ENCODE measurements around the gene PAK1.

Gene PAK1

GRCh38 chr11:77374108-77374507 lies 99.8 kb downstream of the PAK1 start:
- Histone ChIP-seq H3K36me3 (ENCODE audit: control insufficient read depth, insufficient read depth, low read length) (peaks cover 88% of the 10 kb centered on the region), H3K4me1 (ENCODE audit: control insufficient read depth, insufficient read depth, low read length) (no peaks in the 10 kb centered on the region), H3K9me3 (ENCODE audit: control insufficient read depth, insufficient read depth, low read depth, low read length) (no peaks in the 10 kb centered on the region), H3K9ac (ENCODE audit: low read length) (no peak overlapping the region), H3K27ac (ENCODE audit: low read depth, low read length) (no peak overlapping the region), H3K27me3 (ENCODE audit: control insufficient read depth, insufficient read depth, low read length) (no peaks in the 10 kb centered on the region), H3K4me3 (ENCODE audit: low read depth, low read length) (no peak overlapping the region)

DNA sequence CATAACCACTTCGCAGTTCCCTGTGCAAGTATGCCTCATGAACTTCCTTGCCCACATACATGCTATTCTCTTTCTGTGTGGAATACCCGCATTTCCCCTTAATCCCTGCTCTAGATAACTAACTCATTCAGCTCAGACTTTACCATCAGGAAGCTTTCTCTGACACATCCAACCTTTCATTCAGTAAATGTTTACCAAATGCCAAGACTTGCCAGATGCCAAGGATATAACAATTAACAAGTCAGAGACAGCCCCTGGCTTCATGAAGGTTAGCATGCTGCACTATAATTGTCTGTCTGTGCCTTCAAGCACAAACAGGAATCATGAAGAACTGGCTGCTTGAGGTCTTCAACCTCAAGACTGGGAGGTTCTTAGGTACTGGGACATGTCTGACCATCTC lies 101.2 kb downstream of the PAK1 start:
- Histone ChIP-seq H3K9me3 (ENCODE audit: control insufficient read depth, insufficient read depth, low read depth, low read length) (no peaks in the 10 kb centered on the region), H3K27me3 (ENCODE audit: control insufficient read depth, insufficient read depth, low read length) (no peaks in the 10 kb centered on the region), H3K36me3 (ENCODE audit: control insufficient read depth, insufficient read depth, low read length) (peaks cover 84% of the 10 kb centered on the region), H3K27ac (ENCODE audit: low read depth, low read length) (no peak overlapping the region), H3K4me3 (ENCODE audit: low read depth, low read length) (no peak overlapping the region), H3K9ac (ENCODE audit: low read length) (no peak overlapping the region), H3K4me1 (ENCODE audit: control insufficient read depth, insufficient read depth, low read length) (no peaks in the 10 kb centered on the region)

GRCh38 chr11:77371646-77372045 lies 102.2 kb downstream of the PAK1 start:
- Histone ChIP-seq H3K36me3 (ENCODE audit: control insufficient read depth, insufficient read depth, low read length) (peaks cover 83% of the 10 kb centered on the region), H3K9me3 (ENCODE audit: control insufficient read depth, insufficient read depth, low read depth, low read length) (peaks cover 3% of the 10 kb centered on the region; the same call in 1 of the 2 replicates), H3K27me3 (ENCODE audit: control insufficient read depth, insufficient read depth, low read length) (no peaks in the 10 kb centered on the region), H3K4me1 (ENCODE audit: control insufficient read depth, insufficient read depth, low read length) (no peaks in the 10 kb centered on the region), H3K4me3 (ENCODE audit: low read depth, low read length) (no peak overlapping the region), H3K27ac (ENCODE audit: low read depth, low read length) (no peak overlapping the region), H3K9ac (ENCODE audit: low read length) (no peak overlapping the region)

DNA sequence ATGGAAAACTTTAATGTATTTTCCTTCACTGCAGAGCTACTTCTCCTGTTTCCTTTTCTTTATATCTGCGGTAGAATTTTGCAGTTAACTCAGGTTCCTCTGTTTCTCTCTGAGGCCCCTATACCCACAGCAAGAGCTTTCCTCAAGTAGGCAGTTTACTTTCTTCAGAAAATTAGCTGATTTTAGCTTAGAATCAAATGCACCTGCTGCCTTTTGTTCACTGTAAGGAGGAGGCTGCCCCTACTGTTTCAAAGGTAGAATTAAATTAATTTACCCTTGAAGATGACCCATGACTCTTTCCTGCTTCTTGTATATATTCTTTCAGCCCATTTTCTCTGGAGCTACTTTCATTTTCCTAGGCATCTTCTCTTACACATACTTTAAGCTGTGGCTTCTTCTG lies 103.7 kb downstream of the PAK1 start:
- Histone ChIP-seq H3K27me3 (ENCODE audit: control insufficient read depth, insufficient read depth, low read length) (no peaks in the 10 kb centered on the region), H3K36me3 (ENCODE audit: control insufficient read depth, insufficient read depth, low read length) (peaks cover 80% of the 10 kb centered on the region), H3K4me3 (ENCODE audit: low read depth, low read length) (no peak overlapping the region), H3K9me3 (ENCODE audit: control insufficient read depth, insufficient read depth, low read depth, low read length) (peaks cover 5% of the 10 kb centered on the region; the same call in 1 of the 2 replicates), H3K27ac (ENCODE audit: low read depth, low read length) (no peak overlapping the region), H3K9ac (ENCODE audit: low read length) (no peak overlapping the region), H3K4me1 (ENCODE audit: control insufficient read depth, insufficient read depth, low read length) (no peaks in the 10 kb centered on the region)

DNA sequence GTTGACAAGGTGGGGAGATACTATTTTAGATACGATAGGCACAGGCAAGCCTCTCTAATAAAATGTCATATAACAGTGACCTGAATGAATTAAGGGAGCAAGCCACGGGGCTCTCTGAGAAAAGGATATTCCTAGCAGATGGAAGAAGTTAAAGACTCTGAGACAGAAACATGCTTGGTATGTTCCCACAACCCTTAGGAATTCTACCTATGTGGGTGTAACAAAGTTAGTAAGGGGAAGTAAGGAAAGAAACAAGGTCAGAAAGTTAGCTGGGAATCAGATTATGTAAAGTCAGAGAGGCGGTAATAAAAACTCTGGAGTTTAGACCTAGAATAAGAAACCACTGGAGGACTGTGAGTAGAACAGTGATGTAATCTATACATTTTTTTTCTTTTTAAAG lies 112.7 kb downstream of the PAK1 start:
- Histone ChIP-seq H3K4me3 (ENCODE audit: low read depth, low read length) (no peak overlapping the region), H3K9ac (ENCODE audit: low read length) (no peak overlapping the region), H3K9me3 (ENCODE audit: control insufficient read depth, insufficient read depth, low read depth, low read length) (peaks cover 12% of the 10 kb centered on the region; the same call in 1 of the 2 replicates), H3K27me3 (ENCODE audit: control insufficient read depth, insufficient read depth, low read length) (no peaks in the 10 kb centered on the region), H3K36me3 (ENCODE audit: control insufficient read depth, insufficient read depth, low read length) (peaks cover 58% of the 10 kb centered on the region), H3K4me1 (ENCODE audit: control insufficient read depth, insufficient read depth, low read length) (peaks cover 6% of the 10 kb centered on the region; the same call in 1 of the 2 replicates), H3K27ac (ENCODE audit: low read depth, low read length) (no peak overlapping the region)

GRCh38 chr11:77359481-77359880 lies 114.4 kb downstream of the PAK1 start:
- no peaks in the 10 kb centered on the region for H3K27me3 ChIP-seq (ENCODE audit: control insufficient read depth, insufficient read depth, low read length)
- no peak overlapping the region for H3K4me3 ChIP-seq (ENCODE audit: low read depth, low read length)
- no peak overlapping the region for H3K27ac ChIP-seq (ENCODE audit: low read depth, low read length)
- peaks cover 12% of the 10 kb centered on the region; the same call in 1 of the 2 replicates for H3K9me3 ChIP-seq (ENCODE audit: control insufficient read depth, insufficient read depth, low read depth, low read length)
- peaks cover 6% of the 10 kb centered on the region; the same call in 1 of the 2 replicates for H3K4me1 ChIP-seq (ENCODE audit: control insufficient read depth, insufficient read depth, low read length)
- no peak overlapping the region for H3K9ac ChIP-seq (ENCODE audit: low read length)
- peaks cover 70% of the 10 kb centered on the region for H3K36me3 ChIP-seq (ENCODE audit: control insufficient read depth, insufficient read depth, low read length)

- no peaks in the 10 kb centered on the region for H3K9me3 ChIP-seq (ENCODE audit: control insufficient read depth, insufficient read depth, low read depth, low read length)
- H3K36me3 ChIP-seq (ENCODE audit: control insufficient read depth, insufficient read depth, low read length) = peaks cover 85% of the 10 kb centered on the region
- H3K4me3 ChIP-seq (ENCODE audit: low read depth, low read length) = no peak overlapping the region
- no peak overlapping the region for H3K9ac ChIP-seq (ENCODE audit: low read length)
- H3K27me3 ChIP-seq (ENCODE audit: control insufficient read depth, insufficient read depth, low read length) = no peaks in the 10 kb centered on the region
- no peak overlapping the region for H3K27ac ChIP-seq (ENCODE audit: low read depth, low read length)
- no peaks in the 10 kb centered on the region for H3K4me1 ChIP-seq (ENCODE audit: control insufficient read depth, insufficient read depth, low read length)
These were observed 120.8 kb downstream of the PAK1 start for GRCh38 chr11:77353131-77353530.

- no peaks in the 10 kb centered on the region for H3K4me1 ChIP-seq (ENCODE audit: control insufficient read depth, insufficient read depth, low read length)
- H3K9ac ChIP-seq (ENCODE audit: low read length) = no peak overlapping the region
- H3K27me3 ChIP-seq (ENCODE audit: control insufficient read depth, insufficient read depth, low read length) = no peaks in the 10 kb centered on the region
- H3K9me3 ChIP-seq (ENCODE audit: control insufficient read depth, insufficient read depth, low read depth, low read length) = no peaks in the 10 kb centered on the region
- peaks cover 83% of the 10 kb centered on the region for H3K36me3 ChIP-seq (ENCODE audit: control insufficient read depth, insufficient read depth, low read length)
- H3K4me3 ChIP-seq (ENCODE audit: low read depth, low read length) = no peak overlapping the region
- no peak overlapping the region for H3K27ac ChIP-seq (ENCODE audit: low read depth, low read length)
These were observed 122.5 kb downstream of the PAK1 start for GRCh38 chr11:77351281-77351886.

- no peak overlapping the region for H3K27ac ChIP-seq (ENCODE audit: low read depth, low read length)
- peaks cover 80% of the 10 kb centered on the region for H3K36me3 ChIP-seq (ENCODE audit: control insufficient read depth, insufficient read depth, low read length)
- H3K9me3 ChIP-seq (ENCODE audit: control insufficient read depth, insufficient read depth, low read depth, low read length) = no peaks in the 10 kb centered on the region
- no peaks in the 10 kb centered on the region for H3K4me1 ChIP-seq (ENCODE audit: control insufficient read depth, insufficient read depth, low read length)
- H3K27me3 ChIP-seq (ENCODE audit: control insufficient read depth, insufficient read depth, low read length) = no peaks in the 10 kb centered on the region
- H3K4me3 ChIP-seq (ENCODE audit: low read depth, low read length) = no peak overlapping the region
- H3K9ac ChIP-seq (ENCODE audit: low read length) = no peak overlapping the region
These were observed 125.9 kb downstream of the PAK1 start for GRCh38 chr11:77347948-77348347.

DNA sequence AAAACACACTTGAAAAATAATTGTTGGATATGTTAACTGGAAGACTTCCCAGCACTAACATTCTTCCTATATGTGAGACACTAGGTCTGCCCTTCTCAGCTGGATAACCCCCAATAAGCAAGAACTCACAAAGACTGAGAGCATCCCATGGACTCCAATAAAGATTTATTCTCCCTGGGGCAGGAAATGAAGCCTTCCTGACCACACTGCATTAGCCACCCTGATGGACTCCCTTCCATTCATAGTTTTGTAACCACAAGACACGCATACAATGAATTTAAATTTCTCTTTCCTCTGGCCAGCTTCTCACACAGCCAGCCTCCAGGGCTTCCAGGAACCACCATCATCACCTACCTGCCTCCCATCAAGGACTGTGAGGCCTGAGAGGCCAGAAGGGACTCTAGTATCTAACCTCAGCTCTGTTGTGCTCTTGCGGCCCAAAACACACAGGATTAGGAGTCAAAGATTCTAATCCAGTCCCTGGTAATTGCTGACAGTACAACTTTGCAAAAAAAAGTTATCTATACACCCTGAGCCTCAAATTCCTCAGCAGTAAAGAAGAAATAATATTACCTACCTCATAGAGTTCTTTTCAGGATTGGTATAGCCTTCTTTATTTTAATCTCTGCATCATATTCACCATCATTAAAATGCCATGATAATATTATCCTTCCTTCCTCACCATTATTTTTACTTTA lies 126.8 kb downstream of the PAK1 start:
- H3K9me3 ChIP-seq (ENCODE audit: control insufficient read depth, insufficient read depth, low read depth, low read length) = no peaks in the 10 kb centered on the region

DNA sequence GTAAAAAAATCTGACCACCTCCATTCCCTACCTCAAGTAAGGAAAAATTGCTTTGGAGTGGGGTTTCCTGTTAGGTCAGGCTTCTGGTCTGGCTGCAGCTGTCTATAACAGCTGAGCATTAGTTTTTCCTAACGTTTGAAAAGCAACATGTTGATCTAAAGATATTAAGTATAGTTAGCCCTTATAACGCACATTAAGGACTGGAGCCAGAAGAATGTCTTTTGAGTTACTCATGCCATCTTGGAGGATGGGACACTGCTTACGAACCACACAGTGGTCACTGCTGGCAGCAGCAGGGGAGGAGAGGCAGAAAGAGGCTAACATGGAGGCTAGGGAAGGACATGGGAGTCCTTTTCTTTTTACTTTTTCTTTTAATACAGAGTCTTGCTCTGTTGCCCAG lies 128.3 kb downstream of the PAK1 start:
- H3K27ac ChIP-seq (ENCODE audit: low read depth, low read length) = no peak overlapping the region
- H3K27me3 ChIP-seq (ENCODE audit: control insufficient read depth, insufficient read depth, low read length) = no peaks in the 10 kb centered on the region
- no peak overlapping the region for H3K9ac ChIP-seq (ENCODE audit: low read length)
- H3K4me3 ChIP-seq (ENCODE audit: low read depth, low read length) = no peak overlapping the region
- no peaks in the 10 kb centered on the region for H3K9me3 ChIP-seq (ENCODE audit: control insufficient read depth, insufficient read depth, low read depth, low read length)
- H3K4me1 ChIP-seq (ENCODE audit: control insufficient read depth, insufficient read depth, low read length) = no peaks in the 10 kb centered on the region
- peaks cover 89% of the 10 kb centered on the region for H3K36me3 ChIP-seq (ENCODE audit: control insufficient read depth, insufficient read depth, low read length)

More for the DNA sequence above, 126.8 kb downstream of the PAK1 start:
- Histone ChIP-seq H3K27me3 (ENCODE audit: control insufficient read depth, insufficient read depth, low read length) (no peaks in the 10 kb centered on the region), H3K27ac (ENCODE audit: low read depth, low read length) (no peak overlapping the region), H3K9ac (ENCODE audit: low read length) (no peak overlapping the region), H3K4me1 (ENCODE audit: control insufficient read depth, insufficient read depth, low read length) (no peaks in the 10 kb centered on the region), H3K4me3 (ENCODE audit: low read depth, low read length) (no peak overlapping the region), H3K36me3 (ENCODE audit: control insufficient read depth, insufficient read depth, low read length) (peaks cover 82% of the 10 kb centered on the region)

Measured in HUES6 (cell line).